Heart right ventricle (tissue), 16 donors: Measurements from ENCODE around the gene MSX2. TPM values are rescaled to one million over a fixed set of nuclear protein-coding genes. Genes with fewer than 3 reads are reported as not detected.

Experiments
- ATAC-seq, 8 donors: fragments of 200-7000 bp; cut with Tn5 transposase; one replicate each; pipeline ENCODE4 v1.9.1; 2020; ENCODE audit warnings: mild to moderate bottlenecking in 8 of 8, moderate library complexity in 8 of 8, moderate number of reproducible peaks in 1 of 8
- DNase-seq, 2 donors: peaks; one replicate each; pipeline ENCODE4 v3.0.0-alpha.2; 2020
- H3K27ac ChIP-seq, 10 donors: fragments of 200-600 bp; sonication (generic) in 2 of 10; one replicate each; pipeline versions ENCODE4 v1.5.0 to v1.8.0; 2020 to 2022; ENCODE audit warnings: mild to moderate bottlenecking in 3 of 10
- H3K27me3 ChIP-seq, 7 donors: fragments of 200-600 bp; one replicate each; pipeline ENCODE4 v1.8.0; 2021 to 2022; ENCODE audit warnings: mild to moderate bottlenecking in 2 of 7
- H3K36me3 ChIP-seq, 9 donors: fragments of 200-600 bp; sonication (generic) in 1 of 9; one replicate each; pipeline versions ENCODE4 v1.5.0 to v1.8.0; 2020 to 2022; ENCODE audit warnings: mild to moderate bottlenecking in 2 of 9
- H3K4me1 ChIP-seq, 9 donors: fragments of 200-600 bp; sonication (generic) in 1 of 9; one replicate each; pipeline versions ENCODE4 v1.5.0 to v1.8.0; 2020 to 2022; ENCODE audit warnings: mild to moderate bottlenecking in 4 of 9
- H3K4me3 ChIP-seq, 10 donors: fragments of 200-600 bp; sonication (generic) in 2 of 10; one replicate each; pipeline versions ENCODE4 v1.5.0 to v1.8.0; 2020 to 2022; ENCODE audit warnings: mild to moderate bottlenecking in 7 of 10, moderate library complexity in 2 of 10
- H3K9me3 ChIP-seq, 11 donors: fragments of 200-600 bp in 10 of 11; sonication (generic) in 2 of 11; one replicate each; pipeline versions ENCODE4 v1.5.0 to v1.8.0; 2013 to 2022; ENCODE audit warnings: mild to moderate bottlenecking in 2 of 11, control low read depth in 1 of 11, moderate library complexity in 1 of 11
- WGBS, 2 donors: extraction: QIAGEN DNeasy Blood & Tissue Kit; methylation state at CpG; one replicate each; pipeline ENCODE4 v1.1.7; 2013; ENCODE audit warnings: inconsistent platforms in 1 of 2; 5-methylcytosine and 5-hydroxymethylcytosine counted together
- intact Hi-C, 10 donors: fragments of 100-400 bp; cut with DNase I; formaldehyde crosslinking; loops; one replicate each; pipeline versions ENCODE4 v1.11.1 to v1.14.2; 2022
- polyA plus RNA-seq, 2 donors: library from polyadenylated mRNA; stranded (reverse); fragments of 200-250 nt; gene quantifications; one replicate each; pipeline ENCODE4 v1.2.3, GENCODE V29; 2013
- total RNA-seq, 10 donors: library from RNA; stranded (reverse); fragmentation: NEBNext Ultra II Directional in 3 of 10; extraction: Animal tissue kit (Norgen Biotek cat#: 25700) in 3 of 10; gene quantifications; one replicate each; pipeline versions ENCODE4 v1.2.1 to v1.2.4, GENCODE V29; 2021 to 2023
- TF ChIP-seq, protein P1 (sequence below), 9 donors: fragments of 200-600 bp; sonication (generic) in 2 of 9; IDR thresholded peaks; one replicate each; pipeline versions ENCODE4 v1.5.0 to v1.8.0; 2021 to 2022; ENCODE audit warnings: antibody characterized with exemption in 9 of 9, mild to moderate bottlenecking in 5 of 9, moderate library complexity in 1 of 9
- donor health status: Arrhythmogenic right ventricular cardiomyopathy.
- donor health status: ischemic (EF 13 %, LVEDD 7.1; RV severe dilation, severe dysfunction).
- donor health status: healthy with polysubstance abuse.
- donor health status: DM: no; HTN: yes; CAD: no.
- donor health status: DM: no; HTN: no; CAD: no.
- donor health status: ischemic (EF 25% LVEDD 6.9; RV normal size, moderate dysfunction).
- donor health status: ischemic (EF 25% LVEDD 5.7; RV mildly dilated, moderate dysfunction).
- donor health status: healthy.
- donor health status: DM: yes; HTN: yes; CAD: no.
- donor health status: Ischemic cardiomyopathy.
- donor health status: ischemic (EF 35%, LVEDD 5.7; RV mildly dilated, moderate dysfunction).
- donor health status: nonischemic (EF 11% LVEDD 7.7; RV severe dilation, severe dysfunction).
- donor health status: DM: yes; HTN: yes; CAD: no.
- donor health status: PGD.
- donor health status: ischemic (EF 29% LVEDD 5.4; RV normal size, mild dysfunction).
- donor health status: nonischemic (EF 23%, LVEDD 6.1; RV moderate dilation, normal function).

Gene MSX2
- total and polyA plus RNA-seq, 12 donors, result 0.43 to 2.1 (median 1.4) TPM

DNA sequence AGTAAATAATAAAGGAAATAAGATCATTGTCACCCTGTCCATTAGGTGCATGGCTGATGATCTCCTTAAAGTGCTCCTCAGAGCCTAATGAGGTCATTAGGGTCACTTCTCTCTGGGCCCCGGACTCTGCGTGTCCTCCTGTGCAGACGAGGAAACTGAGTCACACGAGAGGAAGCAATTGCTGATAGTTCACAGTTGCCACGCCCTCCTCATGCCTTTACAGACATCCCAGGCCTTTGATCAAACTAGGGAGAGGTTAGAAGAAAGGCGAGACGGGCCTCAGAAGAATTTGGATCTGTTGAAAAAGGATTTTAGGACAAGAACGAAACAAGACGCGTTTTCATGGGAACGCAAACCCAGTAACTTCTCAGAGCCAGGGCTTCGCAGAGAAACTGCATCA lies 32.0 kb upstream of the MSX2 start:
- 23 to 24% methylated on average over 12 of the region's 12 CpGs for WGBS, 2 donors
- TF ChIP-seq, protein P1, sequence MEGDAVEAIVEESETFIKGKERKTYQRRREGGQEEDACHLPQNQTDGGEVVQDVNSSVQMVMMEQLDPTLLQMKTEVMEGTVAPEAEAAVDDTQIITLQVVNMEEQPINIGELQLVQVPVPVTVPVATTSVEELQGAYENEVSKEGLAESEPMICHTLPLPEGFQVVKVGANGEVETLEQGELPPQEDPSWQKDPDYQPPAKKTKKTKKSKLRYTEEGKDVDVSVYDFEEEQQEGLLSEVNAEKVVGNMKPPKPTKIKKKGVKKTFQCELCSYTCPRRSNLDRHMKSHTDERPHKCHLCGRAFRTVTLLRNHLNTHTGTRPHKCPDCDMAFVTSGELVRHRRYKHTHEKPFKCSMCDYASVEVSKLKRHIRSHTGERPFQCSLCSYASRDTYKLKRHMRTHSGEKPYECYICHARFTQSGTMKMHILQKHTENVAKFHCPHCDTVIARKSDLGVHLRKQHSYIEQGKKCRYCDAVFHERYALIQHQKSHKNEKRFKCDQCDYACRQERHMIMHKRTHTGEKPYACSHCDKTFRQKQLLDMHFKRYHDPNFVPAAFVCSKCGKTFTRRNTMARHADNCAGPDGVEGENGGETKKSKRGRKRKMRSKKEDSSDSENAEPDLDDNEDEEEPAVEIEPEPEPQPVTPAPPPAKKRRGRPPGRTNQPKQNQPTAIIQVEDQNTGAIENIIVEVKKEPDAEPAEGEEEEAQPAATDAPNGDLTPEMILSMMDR (IDR thresholded peaks at IDR 0.05), result no peak
- ATAC-seq, result no peak
- H3K4me3 ChIP-seq, result no peak overlapping the region
- peaks cover 7 to 99% (median 93%) of the 10 kb centered on the region in 7 donors for H3K27me3 ChIP-seq
- peaks cover 0 to 10% (median 0%) of the 10 kb centered on the region in 9 donors for H3K4me1 ChIP-seq
- no peaks in the 10 kb centered on the region for H3K9me3 ChIP-seq
- no peak for DNase-seq
- intact Hi-C loops, result no loop called here
- no peak overlapping the region for H3K27ac ChIP-seq
- no peaks in the 10 kb centered on the region for H3K36me3 ChIP-seq

DNA sequence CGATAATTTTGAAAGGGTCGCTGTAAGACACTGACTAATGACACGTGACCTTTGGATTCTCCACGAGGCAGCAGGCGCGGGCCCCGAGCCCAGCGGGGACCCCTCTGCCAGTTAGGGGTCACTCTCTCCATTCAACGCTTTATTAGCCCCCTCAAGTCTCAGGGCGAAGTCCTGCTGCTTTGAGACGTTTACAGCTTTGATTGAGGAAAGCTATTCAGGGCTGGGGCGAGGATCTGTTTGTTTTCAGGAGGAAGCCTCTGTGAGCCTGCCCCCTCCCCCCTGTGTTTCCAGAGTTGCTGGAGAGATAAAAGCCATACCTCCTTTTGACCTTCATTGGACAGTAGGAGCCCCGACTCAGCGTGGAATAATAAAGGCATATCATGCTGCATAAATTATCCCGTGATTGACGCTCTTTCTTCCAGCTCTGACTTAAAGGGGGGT lies 31.4 kb upstream of the MSX2 start:
- H3K27ac ChIP-seq, result no peak overlapping the region
- DNase-seq, result no peak
- peaks cover 7 to 97% (median 87%) of the 10 kb centered on the region in 7 donors for H3K27me3 ChIP-seq
- no peak for ATAC-seq
- H3K4me1 ChIP-seq, result peaks cover 0 to 10% (median 0%) of the 10 kb centered on the region in 9 donors
- TF ChIP-seq, protein P1 (IDR thresholded peaks at IDR 0.05), result no peak
- no peak overlapping the region for H3K4me3 ChIP-seq
- no peaks in the 10 kb centered on the region for H3K36me3 ChIP-seq
- WGBS, 2 donors, result 2 to 4% methylated on average over 16 of the region's 16 CpGs
- H3K9me3 ChIP-seq, result no peaks in the 10 kb centered on the region
- intact Hi-C loops, result no loop called here

DNA sequence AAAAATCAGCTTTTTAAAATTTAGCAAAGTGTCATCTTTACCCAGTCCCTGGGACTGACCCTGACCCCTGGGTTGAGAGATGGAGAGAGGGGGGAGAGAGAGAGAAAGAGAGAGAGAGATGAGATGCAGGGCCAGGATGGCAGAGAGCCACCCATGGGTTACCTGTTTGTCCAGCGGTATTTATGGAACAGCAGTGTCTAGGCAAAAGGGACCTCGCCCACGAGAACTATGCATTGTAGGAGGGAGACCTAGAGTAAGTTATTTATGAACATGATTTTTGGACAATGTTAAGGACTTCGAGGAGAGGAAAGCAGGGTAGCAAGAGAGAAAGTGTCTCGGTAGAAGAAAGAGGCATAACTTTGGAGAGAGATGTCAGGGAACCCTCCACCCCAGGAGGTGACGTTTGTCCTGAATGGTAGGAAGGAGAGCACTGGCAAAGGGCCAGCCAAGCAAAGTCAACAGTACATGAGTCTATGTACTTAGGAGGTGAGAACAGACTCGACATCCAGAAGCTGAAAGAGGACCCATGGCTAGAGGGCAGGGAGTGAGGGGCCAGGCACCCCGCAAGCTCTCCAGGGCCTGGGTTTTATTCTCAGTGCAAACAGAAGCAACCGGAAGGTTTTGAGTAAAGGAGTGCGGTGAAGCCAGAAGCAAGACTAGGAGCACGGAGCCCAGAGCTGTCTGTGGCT lies 30.5 kb upstream of the MSX2 start:
- intact Hi-C loops, result no loop called here
- H3K4me1 ChIP-seq, result peaks cover 0 to 8% (median 0%) of the 10 kb centered on the region in 9 donors
- peaks cover 0 to 97% (median 78%) of the 10 kb centered on the region in 7 donors for H3K27me3 ChIP-seq
- H3K36me3 ChIP-seq, result no peaks in the 10 kb centered on the region
- H3K9me3 ChIP-seq, result no peaks in the 10 kb centered on the region
- H3K4me3 ChIP-seq, result no peak overlapping the region
- TF ChIP-seq, protein P1 (IDR thresholded peaks at IDR 0.05), result no peak
- ATAC-seq, result no peak
- 35 to 36% methylated on average over 11 of the region's 11 CpGs for WGBS, 2 donors
- DNase-seq, result no peak
- no peak overlapping the region for H3K27ac ChIP-seq

DNA sequence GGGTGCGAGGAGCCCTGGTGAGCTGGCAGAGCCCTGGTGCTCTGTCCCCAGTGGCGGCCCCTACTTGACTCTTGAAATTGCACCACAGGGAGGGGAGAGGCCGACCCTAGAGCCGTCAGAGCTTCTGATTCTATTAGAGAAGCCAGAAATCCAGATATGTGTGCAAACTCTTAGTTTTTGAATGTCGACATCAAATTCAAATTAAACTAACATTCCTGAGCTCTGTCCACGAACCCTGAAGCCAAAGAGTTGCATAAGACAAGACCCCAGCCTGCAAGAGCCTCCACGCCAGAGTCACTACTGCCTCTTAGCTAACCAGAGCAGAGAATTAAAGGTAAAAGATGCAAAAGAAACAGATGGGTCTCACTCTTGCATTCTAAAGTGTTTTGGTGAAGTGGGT lies 29.8 kb upstream of the MSX2 start:
- Histone ChIP-seq H3K4me1 (peaks cover 0 to 8% (median 0%) of the 10 kb centered on the region in 9 donors), H3K4me3 (no peak overlapping the region), H3K9me3 (no peaks in the 10 kb centered on the region), H3K36me3 (no peaks in the 10 kb centered on the region), H3K27ac (no peak overlapping the region), H3K27me3 (peaks cover 0 to 95% (median 72%) of the 10 kb centered on the region in 7 donors)
- DNase-seq (no peak), ATAC-seq (no peak)
- TF ChIP-seq, protein P1 (IDR thresholded peaks at IDR 0.05), result no peak
- intact Hi-C loops, result no loop called here
- WGBS, 2 donors, result 34 to 36% methylated on average over 7 of the region's 7 CpGs
